ENCODE measurements around the gene MCM9. TPM values are rescaled to one million over a fixed set of nuclear protein-coding genes. Genes with fewer than 3 reads are reported as not detected.

Gene MCM9
- total RNA-seq, 1 experiment from 2014 or later, result 18.6 TPM

DNA sequence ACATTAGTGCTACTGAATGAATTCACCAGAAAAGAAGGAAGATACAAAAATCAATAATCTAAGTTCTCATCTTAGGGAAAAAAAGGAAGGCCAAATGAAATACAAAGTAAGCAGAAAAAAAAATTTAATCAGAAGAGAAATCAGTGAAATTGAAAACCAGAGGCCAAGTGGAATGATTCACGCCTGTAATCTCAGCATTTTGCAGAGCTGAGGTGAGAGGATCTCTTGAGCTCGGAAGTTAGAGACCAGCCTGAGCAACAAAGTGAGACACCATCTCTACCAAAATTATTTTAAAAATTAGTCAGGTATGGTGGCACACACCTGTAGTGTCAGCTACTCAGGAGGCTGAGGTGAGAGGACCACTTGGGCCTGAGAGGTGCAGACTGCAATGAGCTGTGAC is 62.2 kb downstream of the MCM9 start:
- no peaks in the 10 kb centered on the region for H3K9me3 ChIP-seq (ENCODE audit: control insufficient read depth, low read depth, low read length)
- TF ChIP-seq, protein P1, sequence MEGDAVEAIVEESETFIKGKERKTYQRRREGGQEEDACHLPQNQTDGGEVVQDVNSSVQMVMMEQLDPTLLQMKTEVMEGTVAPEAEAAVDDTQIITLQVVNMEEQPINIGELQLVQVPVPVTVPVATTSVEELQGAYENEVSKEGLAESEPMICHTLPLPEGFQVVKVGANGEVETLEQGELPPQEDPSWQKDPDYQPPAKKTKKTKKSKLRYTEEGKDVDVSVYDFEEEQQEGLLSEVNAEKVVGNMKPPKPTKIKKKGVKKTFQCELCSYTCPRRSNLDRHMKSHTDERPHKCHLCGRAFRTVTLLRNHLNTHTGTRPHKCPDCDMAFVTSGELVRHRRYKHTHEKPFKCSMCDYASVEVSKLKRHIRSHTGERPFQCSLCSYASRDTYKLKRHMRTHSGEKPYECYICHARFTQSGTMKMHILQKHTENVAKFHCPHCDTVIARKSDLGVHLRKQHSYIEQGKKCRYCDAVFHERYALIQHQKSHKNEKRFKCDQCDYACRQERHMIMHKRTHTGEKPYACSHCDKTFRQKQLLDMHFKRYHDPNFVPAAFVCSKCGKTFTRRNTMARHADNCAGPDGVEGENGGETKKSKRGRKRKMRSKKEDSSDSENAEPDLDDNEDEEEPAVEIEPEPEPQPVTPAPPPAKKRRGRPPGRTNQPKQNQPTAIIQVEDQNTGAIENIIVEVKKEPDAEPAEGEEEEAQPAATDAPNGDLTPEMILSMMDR (conservative IDR thresholded peaks at IDR 0.05), result no peak
- H2AFZ ChIP-seq (ENCODE audit: low read length), result no peak overlapping the region
- H3K4me1 ChIP-seq (ENCODE audit: insufficient read depth, low read length), result no peaks in the 10 kb centered on the region
- no peak overlapping the region for H3K56ac ChIP-seq (ENCODE audit: insufficient read length, low read depth, low read length)
- H3K14ac ChIP-seq (ENCODE audit: insufficient read depth, low read length), result no peak overlapping the region
- no peak overlapping the region for H3K4me2 ChIP-seq (ENCODE audit: insufficient read depth, insufficient read length, low read length)
- 0 out of 4 replicates have a peak, but pooled peaks cover 0 to 2% of the 10 kb centered on the region in 2 experiments for H3K4me1 Mint-ChIP-seq
- no peak overlapping the region for H3T11ph ChIP-seq (ENCODE audit: low read length)
- H3K23me2 ChIP-seq (ENCODE audit: insufficient read length, low read depth, low read length, poor library complexity, severe bottlenecking), result no peaks in the 10 kb centered on the region
- no peak overlapping the region for H2BK120ac ChIP-seq (ENCODE audit: low read depth, low read length, poor library complexity, severe bottlenecking)
- no peak overlapping the region for H3K4me3 Mint-ChIP-seq
- no peak overlapping the region for H3K18ac ChIP-seq (ENCODE audit: insufficient read length, low read depth, low read length)
- no peaks in the 10 kb centered on the region for H3K27me3 Mint-ChIP-seq (ENCODE audit: low read depth)
- H3K4ac ChIP-seq (ENCODE audit: low read depth, low read length), result no peak overlapping the region
- H2BK5ac ChIP-seq (ENCODE audit: insufficient read length, low read length), result no peak overlapping the region
- no peak overlapping the region for H3K27ac ChIP-seq (ENCODE audit: insufficient read length, low read depth, low read length)
- no peak overlapping the region for H2BK20ac ChIP-seq (ENCODE audit: low read depth, low read length, poor library complexity, severe bottlenecking)
- H3K79me2 ChIP-seq (ENCODE audit: insufficient read depth, low read length), result no peaks in the 10 kb centered on the region
- H3K27me3 ChIP-seq (ENCODE audit: insufficient read depth, low read length), result no peaks in the 10 kb centered on the region
- H2AK5ac ChIP-seq (ENCODE audit: insufficient read length, low read length), result no peak overlapping the region
- H4K20me1 ChIP-seq (ENCODE audit: control insufficient read depth, insufficient read depth, insufficient read length), result no peaks in the 10 kb centered on the region
- no peak overlapping the region for H2BK12ac ChIP-seq (ENCODE audit: insufficient read length, low read depth, low read length)
- DNase-seq, result no peak
- H4K5ac ChIP-seq (ENCODE audit: insufficient read length, low read depth, low read length), result no peak overlapping the region
- no peak overlapping the region for H4K91ac ChIP-seq (ENCODE audit: insufficient read length, low read depth, low read length)
- H3K27ac Mint-ChIP-seq, result no peak overlapping the region; a peak in 1 of 7 replicates
- H3K23ac ChIP-seq (ENCODE audit: insufficient read length, low read depth, low read length), result no peak overlapping the region
- H4K8ac ChIP-seq (replicated peaks; ENCODE audit: insufficient read length, low read depth, low read length), result no peak overlapping the region
- peaks cover 0 to 3% of the 10 kb centered on the region in 2 experiments; a peak in 3 of 5 replicates for H3K9me3 Mint-ChIP-seq
- H2BK15ac ChIP-seq (ENCODE audit: low read depth, low read length), result no peak overlapping the region
- H3K36me3 Mint-ChIP-seq (ENCODE audit: insufficient read depth in 1 of 3, low read depth in 3 of 3), result peaks cover 0 to 2% (median 0%) of the 10 kb centered on the region in 3 experiments; a peak in 2 of 7 replicates
- no CpG with 5 or more reads among the region's 2 CpGs for WGBS (ENCODE audit: extremely low coverage, insufficient read length, low lambda C conversion rate)
- no peaks in the 10 kb centered on the region for H3K79me1 ChIP-seq (ENCODE audit: insufficient read depth, low read depth, low read length, poor library complexity, severe bottlenecking)
- no peak overlapping the region for H3K9ac ChIP-seq (ENCODE audit: extremely low read depth, insufficient read length, low read length)

Data from H9 (cell line).